ENCODE measurements around the gene MSANTD2.

The MSANTD2 gene

GRCh38 chr11:124752471-124753102 lies 47.6 kb downstream of the MSANTD2 start:
- no peak for DNase-seq

- no peak for DNase-seq
Measured at GRCh38 chr11:124751741-124752470, 48.3 kb downstream of the MSANTD2 start, which contains the start of gene VSIG2. TSS of gene VSIG2 (minus strand) at chr11:124752255. CDS start at chr11:124752137, 118 bp downstream.

DNA sequence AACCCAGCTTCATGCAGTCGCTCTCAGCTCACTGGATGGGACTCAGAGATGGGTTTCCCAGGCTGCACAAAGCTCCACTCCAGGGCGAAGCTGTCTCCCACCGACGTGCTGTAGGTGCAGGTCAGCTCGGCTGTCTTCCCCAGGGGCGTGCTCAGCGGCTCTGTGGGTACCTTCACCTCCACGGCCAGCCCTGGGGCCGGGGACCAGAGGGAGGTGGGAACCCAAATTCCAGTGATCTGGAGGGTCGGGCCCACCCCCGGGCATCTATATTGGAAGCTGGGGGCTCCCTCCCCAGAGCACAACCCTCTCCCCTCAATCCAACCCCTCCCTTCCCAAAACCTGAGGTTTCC lies 48.8 kb downstream of the MSANTD2 start:
- no peak for DNase-seq

DNA sequence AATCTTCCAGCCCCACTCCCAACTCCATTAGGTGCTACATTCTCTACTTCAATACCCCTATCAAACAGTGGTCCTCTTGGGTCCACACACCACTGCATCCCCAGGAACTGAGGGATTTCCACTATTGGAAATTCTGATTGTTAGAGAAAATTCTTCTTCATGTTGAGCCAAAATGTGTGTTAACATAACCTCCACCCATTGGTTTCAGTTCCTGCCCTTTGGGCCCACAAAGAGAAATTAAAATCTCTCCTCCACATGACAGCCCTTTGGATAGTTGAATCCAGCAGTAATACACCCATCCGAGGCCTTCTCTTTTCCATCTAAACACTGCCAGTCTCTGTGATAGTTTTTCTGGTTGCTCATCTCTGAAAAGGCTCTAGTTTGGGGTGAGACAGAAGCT lies 50.3 kb downstream of the MSANTD2 start:
- no peak for DNase-seq

- DNase-seq: no peak
Measured at GRCh38 chr11:124748481-124749343, 51.5 kb downstream of the MSANTD2 start.

DNA sequence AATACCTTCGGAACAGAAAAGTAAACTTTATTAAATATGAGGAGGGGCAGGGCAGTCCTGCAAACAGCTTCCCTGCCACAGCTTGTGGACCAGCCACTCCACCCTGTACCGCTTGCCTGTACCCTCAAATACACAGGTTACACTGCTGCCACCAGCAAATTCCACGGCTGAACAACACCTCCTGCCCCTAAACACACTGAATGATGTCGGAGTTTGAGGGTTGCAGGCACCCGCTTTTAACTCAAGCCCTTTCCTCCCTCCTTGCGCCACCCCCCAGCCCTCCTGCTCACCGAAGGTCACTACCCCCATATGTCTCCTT lies 52.1 kb downstream of the MSANTD2 start:
- no peak for DNase-seq

DNA sequence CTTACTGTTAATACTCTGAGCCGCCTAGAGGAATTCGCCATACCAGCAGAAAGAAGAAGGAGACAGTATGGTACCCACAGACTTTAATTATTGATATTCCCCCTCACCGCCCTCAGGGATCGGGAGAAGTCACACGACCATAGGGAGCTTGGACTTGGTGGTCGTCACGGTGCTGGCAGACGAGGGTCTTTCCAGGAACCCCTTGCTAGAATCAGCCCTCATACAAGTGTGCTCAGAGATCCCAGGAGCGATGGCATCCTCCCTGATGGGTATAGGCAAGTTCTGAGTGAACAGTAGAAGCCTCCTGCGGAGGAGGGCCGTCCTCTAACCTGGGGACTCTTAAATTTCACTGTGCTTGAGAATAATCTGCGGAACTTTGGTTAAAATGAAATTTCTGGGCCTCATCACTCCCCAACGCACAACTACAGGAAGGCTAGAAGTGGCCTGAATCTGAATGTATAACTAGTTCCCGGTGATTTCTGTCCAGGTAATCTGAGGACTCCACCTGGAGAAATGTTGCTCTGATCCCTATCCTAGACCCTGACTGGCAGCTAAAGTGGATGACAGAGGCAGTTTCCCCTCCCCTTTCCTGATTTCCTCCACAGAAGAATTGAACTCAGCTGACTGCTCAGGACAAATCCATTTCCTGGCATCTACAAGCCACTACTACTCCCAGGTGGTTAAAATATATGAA lies 52.7 kb downstream of the MSANTD2 start:
- DNase-seq: no peak

GRCh38 chr11:124746621-124747243 lies 53.5 kb downstream of the MSANTD2 start:
- DNase-seq: peak; percentile 28

- DNase-seq: no peak
Measured at GRCh38 chr11:124745835-124746620, 54.2 kb downstream of the MSANTD2 start.

DNA sequence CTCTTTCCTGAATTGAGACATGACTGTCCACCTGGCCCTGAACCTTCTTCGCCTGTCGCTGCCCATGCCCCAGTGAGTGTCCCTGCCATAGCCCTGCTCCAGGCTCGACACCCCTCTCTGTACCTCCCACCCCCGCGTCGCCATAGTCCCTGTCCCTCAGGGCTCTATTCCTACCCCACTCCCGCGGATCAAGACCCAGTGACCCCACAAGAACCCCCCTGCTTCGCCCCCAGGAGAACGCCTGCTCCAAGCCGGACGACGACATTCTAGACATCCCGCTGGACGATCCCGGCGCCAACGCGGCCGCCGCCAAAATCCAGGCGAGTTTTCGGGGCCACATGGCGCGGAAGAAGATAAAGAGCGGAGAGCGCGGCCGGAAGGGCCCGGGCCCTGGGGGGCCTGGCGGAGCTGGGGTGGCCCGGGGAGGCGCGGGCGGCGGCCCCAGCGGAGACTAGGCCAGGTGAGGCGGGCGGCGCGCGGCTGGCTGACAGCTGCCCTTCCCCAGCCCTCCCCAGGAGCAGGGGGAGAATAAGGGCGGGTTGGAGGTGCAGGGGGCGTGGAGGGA lies 54.9 kb downstream of the MSANTD2 start:
- DNase-seq: no peak

DNA sequence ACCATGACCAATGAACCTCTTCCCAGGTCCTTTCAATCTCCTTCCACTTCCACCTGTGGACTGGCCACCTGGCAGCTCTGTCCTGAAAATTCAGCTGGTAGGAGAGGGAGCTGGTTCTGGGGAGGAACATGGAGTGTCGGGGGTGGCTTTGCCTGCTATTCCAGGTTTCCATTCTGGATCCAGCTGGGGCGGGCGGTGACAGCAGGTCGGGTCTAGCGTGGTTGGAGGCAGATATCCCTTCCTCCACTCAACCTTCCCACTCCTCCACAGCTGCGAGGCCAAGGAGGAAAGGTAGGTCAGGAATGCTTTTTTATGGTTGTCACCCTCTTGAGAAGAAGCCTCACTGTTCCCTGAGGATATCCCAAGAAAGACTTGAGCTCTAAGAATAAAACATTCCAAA lies 57.2 kb downstream of the MSANTD2 start:
- DNase-seq: no peak

- DNase-seq: no peak
Measured at GRCh38 chr11:124742555-124742954, 57.7 kb downstream of the MSANTD2 start.

GRCh38 chr11:124740277-124740882 lies 59.8 kb downstream of the MSANTD2 start:
- no peak for DNase-seq

DNA sequence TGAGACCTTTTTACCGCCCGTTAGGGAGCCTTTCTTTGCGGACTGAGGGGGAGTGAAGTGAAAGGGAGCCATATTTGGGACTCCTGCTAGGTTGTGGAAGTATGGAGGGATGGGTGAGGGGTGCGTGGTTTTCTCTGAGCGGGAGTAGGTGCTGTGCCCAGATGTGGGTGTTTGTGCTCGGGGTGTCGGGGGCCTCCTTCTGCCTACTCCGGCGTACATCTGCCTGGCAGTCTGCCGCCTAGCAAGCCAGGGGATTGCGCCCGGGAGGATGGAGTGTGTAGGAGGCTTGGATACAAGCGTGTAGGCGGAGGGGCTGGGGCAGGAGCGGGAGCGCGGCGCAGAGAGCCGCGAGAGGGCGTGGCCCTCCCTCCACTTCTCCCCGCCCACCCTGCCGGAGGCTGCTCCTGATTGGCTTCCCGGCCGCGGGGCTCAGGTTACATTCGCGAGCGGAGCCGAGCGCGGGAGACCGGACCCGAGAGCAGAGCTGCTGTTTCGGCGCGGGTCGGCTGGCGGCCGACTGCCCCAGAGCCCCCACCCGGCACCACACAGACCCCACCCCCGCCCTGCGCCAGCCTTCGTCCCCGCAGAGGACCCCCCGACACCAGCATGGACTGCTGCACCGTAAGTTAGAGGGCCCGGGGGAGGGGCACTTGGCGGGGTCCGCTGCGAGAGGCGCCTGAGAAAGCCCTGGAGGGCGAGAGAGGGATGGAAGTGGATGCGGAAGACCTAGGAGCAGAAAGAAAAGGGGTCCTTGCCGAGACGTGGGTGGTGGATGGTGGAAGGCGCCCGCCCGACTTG lies 60.5 kb downstream of the MSANTD2 start, which contains the start of gene NRGN:
Gene NRGN (plus strand): TSS at position 464 of the 798 bp plus-strand sequence. CDS start 143 bp downstream, at position 607.
- peak; percentile 86 for DNase-seq

- DNase-seq: no peak
Measured at GRCh38 chr11:124738713-124739478, 61.3 kb downstream of the MSANTD2 start.

GRCh38 chr11:124737638-124738305 lies 62.4 kb downstream of the MSANTD2 start:
- DNase-seq: no peak

DNA sequence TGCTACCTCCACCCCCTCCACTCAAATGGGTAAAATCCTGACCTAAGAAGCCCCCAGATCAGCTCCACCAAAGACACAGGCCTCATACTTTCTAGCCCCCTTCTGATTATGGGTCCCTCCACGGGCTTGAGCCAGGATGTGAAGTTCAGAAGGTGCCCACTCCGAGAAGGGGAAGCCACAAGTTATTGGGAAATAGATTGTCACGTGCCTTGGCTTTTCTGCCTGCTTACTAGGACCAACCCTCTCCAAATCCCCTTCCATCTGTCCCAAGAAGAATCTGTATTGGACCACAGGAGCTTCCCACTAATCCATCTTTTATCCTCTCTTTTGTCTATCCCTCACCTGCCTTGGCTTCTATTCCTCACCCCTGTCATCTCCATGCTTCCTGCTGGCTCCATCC lies 63.5 kb downstream of the MSANTD2 start:
- DNase-seq: no peak

GRCh38 chr11:124732230-124732629 lies 68.0 kb downstream of the MSANTD2 start:
- DNase-seq: no peak

- no peak for DNase-seq
Measured at GRCh38 chr11:124729571-124729970, 70.6 kb downstream of the MSANTD2 start.

Measured in NCI-H1048 (cell line).